HG02973 (cell line): ENCODE data around the gene SFSWAP.
"Not testable (repeated sequence)": the region's sequence is repeated elsewhere in the genome, so short reads cannot be mapped to it uniquely, and the experiment has no call there.

Source experiments
- ATAC-seq: cut with Tn5 transposase; IDR thresholded peaks from one replicate; pipeline ENCODE4 v1.9.1; 2021; ENCODE audit warnings: moderate library complexity; ENCODE audit not compliant: unreplicated experiment

SFSWAP gene

GRCh38 chr12:131701705-131702572, 9.0 kb upstream of the SFSWAP start:
- no peak for ATAC-seq

GRCh38 chr12:131702573-131702877, 8.4 kb upstream of the SFSWAP start:
- no peak for ATAC-seq

- ATAC-seq, result no peak
Observed at GRCh38 chr12:131703161-131703560, 7.7 kb upstream of the SFSWAP start.

GRCh38 chr12:131704509-131704908, 6.4 kb upstream of the SFSWAP start:
- ATAC-seq, result no peak

- not testable (repeated sequence) for ATAC-seq
Observed at GRCh38 chr12:131706709-131707108, 4.2 kb upstream of the SFSWAP start.

GRCh38 chr12:131709226-131709625, 1.7 kb upstream of the SFSWAP start:
- ATAC-seq, result no peak

GRCh38 chr12:131711551-131712205, 788 bp downstream of the SFSWAP start:
- no peak for ATAC-seq

- ATAC-seq, result no peak
Observed at GRCh38 chr12:131713349-131713748, 2.5 kb downstream of the SFSWAP start.

- ATAC-seq, result no peak
Observed at GRCh38 chr12:131714759-131715158, 3.9 kb downstream of the SFSWAP start.

GRCh38 chr12:131716282-131716681, 5.4 kb downstream of the SFSWAP start:
- no peak for ATAC-seq

- no peak for ATAC-seq
Observed at GRCh38 chr12:131720241-131720640, 9.4 kb downstream of the SFSWAP start.

GRCh38 chr12:131720921-131721320, 10.0 kb downstream of the SFSWAP start:
- ATAC-seq, result no peak

GRCh38 chr12:131721548-131721947, 10.7 kb downstream of the SFSWAP start:
- no peak for ATAC-seq

- ATAC-seq, result no peak
Observed at GRCh38 chr12:131723532-131723931, 12.6 kb downstream of the SFSWAP start.

GRCh38 chr12:131724534-131724933, 13.6 kb downstream of the SFSWAP start:
- no peak for ATAC-seq

- no peak for ATAC-seq
Observed at GRCh38 chr12:131725503-131725902, 14.6 kb downstream of the SFSWAP start.

- no peak for ATAC-seq
Observed at GRCh38 chr12:131728720-131729119, 17.8 kb downstream of the SFSWAP start.

- ATAC-seq, result no peak
Observed at GRCh38 chr12:131729254-131729955, 18.5 kb downstream of the SFSWAP start.

- ATAC-seq, result no peak
Observed at GRCh38 chr12:131732996-131733615, 22.2 kb downstream of the SFSWAP start.

GRCh38 chr12:131733874-131734273, 23.0 kb downstream of the SFSWAP start:
- no peak for ATAC-seq

GRCh38 chr12:131734336-131735152, 23.7 kb downstream of the SFSWAP start:
- no peak for ATAC-seq
